ENCODE measurements around the gene IMP3.

Gene IMP3

DNA sequence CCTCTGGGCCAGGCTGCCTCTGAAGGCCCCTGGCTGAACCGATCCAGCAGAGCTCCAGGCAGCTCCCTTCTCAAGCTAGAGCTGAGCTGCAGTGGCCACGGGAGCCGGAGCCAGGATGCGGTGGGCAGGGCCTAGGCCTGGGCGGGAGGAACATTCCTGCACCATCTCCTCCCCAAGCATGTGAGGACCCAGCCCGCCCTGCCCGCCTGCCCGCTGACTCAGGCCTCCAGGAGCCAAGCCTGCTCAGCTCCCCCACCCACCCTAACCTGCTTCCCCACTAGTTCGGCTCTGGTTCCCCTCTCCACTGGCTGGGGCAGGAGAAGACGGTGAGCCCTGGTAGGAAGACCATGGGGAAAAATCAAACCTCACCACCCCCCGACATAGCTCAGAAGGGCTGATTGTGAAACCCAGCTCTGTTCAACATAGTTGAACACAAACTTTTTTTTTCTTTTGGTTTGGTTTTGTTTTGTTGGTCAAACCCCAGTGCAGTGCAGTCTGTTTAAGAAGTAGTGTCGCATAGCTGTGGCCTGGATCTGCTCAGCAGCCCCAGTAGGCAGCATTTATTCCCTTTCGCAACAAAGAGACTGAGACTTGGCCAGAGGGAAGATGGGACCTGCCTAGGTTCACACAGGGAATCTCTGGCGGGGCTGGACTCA lies 21.2 kb upstream of the IMP3 start:
- 0 out of 2 replicates have a peak overlapping the region, but pooled peaks have one; percentile 1 for H3K4me3 ChIP-seq (ENCODE audit: low read depth, low read length)
- TF ChIP-seq, protein P1, sequence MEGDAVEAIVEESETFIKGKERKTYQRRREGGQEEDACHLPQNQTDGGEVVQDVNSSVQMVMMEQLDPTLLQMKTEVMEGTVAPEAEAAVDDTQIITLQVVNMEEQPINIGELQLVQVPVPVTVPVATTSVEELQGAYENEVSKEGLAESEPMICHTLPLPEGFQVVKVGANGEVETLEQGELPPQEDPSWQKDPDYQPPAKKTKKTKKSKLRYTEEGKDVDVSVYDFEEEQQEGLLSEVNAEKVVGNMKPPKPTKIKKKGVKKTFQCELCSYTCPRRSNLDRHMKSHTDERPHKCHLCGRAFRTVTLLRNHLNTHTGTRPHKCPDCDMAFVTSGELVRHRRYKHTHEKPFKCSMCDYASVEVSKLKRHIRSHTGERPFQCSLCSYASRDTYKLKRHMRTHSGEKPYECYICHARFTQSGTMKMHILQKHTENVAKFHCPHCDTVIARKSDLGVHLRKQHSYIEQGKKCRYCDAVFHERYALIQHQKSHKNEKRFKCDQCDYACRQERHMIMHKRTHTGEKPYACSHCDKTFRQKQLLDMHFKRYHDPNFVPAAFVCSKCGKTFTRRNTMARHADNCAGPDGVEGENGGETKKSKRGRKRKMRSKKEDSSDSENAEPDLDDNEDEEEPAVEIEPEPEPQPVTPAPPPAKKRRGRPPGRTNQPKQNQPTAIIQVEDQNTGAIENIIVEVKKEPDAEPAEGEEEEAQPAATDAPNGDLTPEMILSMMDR (IDR thresholded peaks at IDR 0.05; ENCODE audit: low read depth, low read length), result no peak

DNA sequence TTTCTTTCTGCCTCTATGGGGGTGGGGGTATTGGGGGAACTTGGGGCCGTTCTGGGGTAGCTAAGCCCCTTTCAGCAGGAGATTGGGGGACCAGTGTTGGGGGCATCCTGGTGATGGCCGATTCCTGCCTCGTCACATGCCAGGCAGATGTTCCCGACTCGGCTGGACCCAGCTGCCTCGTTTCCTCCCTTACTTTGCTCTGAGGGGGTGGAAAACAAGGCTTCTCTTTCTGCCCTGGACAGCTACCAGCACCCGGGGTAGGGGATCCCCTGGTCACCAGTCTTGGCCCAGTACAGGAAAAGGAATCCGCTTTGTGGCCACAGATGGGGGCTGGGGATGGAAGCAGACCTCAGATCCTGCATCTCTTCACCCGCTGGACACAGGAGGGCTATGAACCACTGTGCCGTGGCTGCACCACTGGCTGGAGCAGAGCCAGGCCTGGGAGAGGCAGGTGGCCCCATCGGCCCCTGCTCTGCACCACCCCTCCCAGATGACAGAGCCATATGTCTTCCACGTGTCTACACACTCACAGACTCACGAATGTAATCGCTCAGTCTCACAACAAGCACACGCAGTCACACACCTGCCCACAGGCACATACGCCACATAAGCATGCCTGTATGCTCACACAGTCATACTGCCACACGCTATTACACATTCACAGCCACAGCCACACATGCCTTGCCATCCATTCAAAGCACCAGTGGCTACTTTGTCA lies 20.1 kb upstream of the IMP3 start:
- H3K4me3 ChIP-seq (ENCODE audit: low read depth, low read length), result no peak overlapping the region
- TF ChIP-seq, protein P1 (IDR thresholded peaks at IDR 0.05; ENCODE audit: low read depth, low read length), result no peak

- TF ChIP-seq, protein P1 (IDR thresholded peaks at IDR 0.05; ENCODE audit: low read depth, low read length), result no peak
Observed at GRCh38 chr15:75659141-75659771, 19.2 kb upstream of the IMP3 start.

GRCh38 chr15:75656813-75657212 lies 16.8 kb upstream of the IMP3 start:
- H3K4me3 ChIP-seq (ENCODE audit: low read depth, low read length), result no peak overlapping the region
- TF ChIP-seq, protein P1 (IDR thresholded peaks at IDR 0.05; ENCODE audit: low read depth, low read length), result no peak

More at GRCh38 chr15:75659141-75659771, 19.2 kb upstream of the IMP3 start:
- H3K4me3 ChIP-seq (ENCODE audit: low read depth, low read length), result no peak overlapping the region

DNA sequence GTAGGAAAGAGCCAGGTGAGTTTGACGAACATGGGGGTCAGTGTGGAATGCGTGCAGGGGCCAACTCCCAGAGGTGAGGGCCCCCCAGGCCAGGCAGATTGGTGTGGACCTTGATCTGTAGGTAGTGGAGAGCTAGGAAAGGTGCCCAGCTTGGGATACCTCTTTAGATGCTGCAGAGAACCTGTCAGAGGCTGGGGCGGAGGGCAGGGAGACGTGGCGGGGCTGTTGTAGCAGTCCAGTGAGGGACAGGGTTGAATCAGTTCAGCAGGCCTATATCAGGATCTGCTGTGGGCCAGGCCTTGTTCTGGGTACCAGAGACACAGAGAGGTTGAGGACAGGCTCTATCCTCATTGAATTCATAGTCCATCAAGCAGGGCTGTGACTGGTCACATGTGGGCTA lies 16.3 kb upstream of the IMP3 start:
- TF ChIP-seq, protein P1 (IDR thresholded peaks at IDR 0.05; ENCODE audit: low read depth, low read length), result no peak
- no peak overlapping the region for H3K4me3 ChIP-seq (ENCODE audit: low read depth, low read length)

DNA sequence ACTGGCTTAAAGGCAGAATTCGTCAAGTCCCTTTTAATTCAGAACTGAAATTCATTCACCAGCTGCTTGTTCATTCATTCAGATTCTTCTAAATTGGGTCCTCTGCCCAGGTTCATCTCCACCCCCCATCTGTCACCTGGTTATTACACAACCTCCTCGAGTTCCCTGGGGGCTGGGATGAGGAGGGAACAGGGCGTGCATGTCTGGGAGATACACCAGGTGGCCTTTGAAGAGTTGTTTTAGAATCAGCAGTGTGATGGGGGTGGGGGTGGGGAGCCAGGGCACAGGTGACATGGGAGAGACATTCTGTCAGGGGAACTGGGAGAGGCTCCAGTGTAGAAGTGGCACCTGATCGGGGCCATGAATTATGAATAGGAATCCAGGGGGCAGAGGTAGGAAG lies 15.9 kb upstream of the IMP3 start:
- no peak overlapping the region for H3K4me3 ChIP-seq (ENCODE audit: low read depth, low read length)
- TF ChIP-seq, protein P1 (IDR thresholded peaks at IDR 0.05; ENCODE audit: low read depth, low read length), result no peak
